Testis (tissue), 3 donors: ENCODE data around the gene IGFBP2. TPM values are rescaled to one million over a fixed set of nuclear protein-coding genes. Genes with fewer than 3 reads are reported as not detected.
"Not testable (repeated sequence)": the region's sequence is repeated elsewhere in the genome, so short reads cannot be mapped to it uniquely, and the experiment has no call there.

Experiments
- DNase-seq: peaks from one replicate; pipeline ENCODE4 v3.0.0-alpha.2; 2019
- H3K27ac ChIP-seq, 2 donors: fragments of 200-600 bp; sonication (generic); one replicate each; pipeline ENCODE4 v1.5.1; 2019
- H3K27me3 ChIP-seq: fragments of 200-600 bp; sonication (generic); one replicate; pipeline ENCODE4 v1.5.1; 2019
- H3K36me3 ChIP-seq: fragments of 200-600 bp; sonication (generic); one replicate; pipeline ENCODE4 v1.5.1; 2017; ENCODE audit warnings: low read depth; ENCODE audit errors: missing control alignments
- H3K4me1 ChIP-seq: fragments of 200-600 bp; sonication (generic); one replicate; pipeline ENCODE4 v1.5.1; 2019
- H3K4me3 ChIP-seq, 2 donors: fragments of 200-600 bp; sonication (generic); one replicate each; pipeline ENCODE4 v1.5.1; 2017 to 2019
- H3K9me3 ChIP-seq: fragments of 200-600 bp; sonication (generic); one replicate; pipeline ENCODE4 v1.5.1; 2017
- POLR2A ChIP-seq: fragments of 450-650 bp; IDR thresholded peaks from one replicate; pipeline ENCODE4 v1.6.1; 2017; ENCODE audit warnings: antibody characterized with exemption, mild to moderate bottlenecking, moderate library complexity
- WGBS, 2 donors: methylation state at CpG; one replicate each; pipeline ENCODE4 v1.1.5; 2018; 5-methylcytosine and 5-hydroxymethylcytosine counted together
- intact Hi-C: fragments of 100-400 bp; cut with DNase I; formaldehyde crosslinking; loops from one replicate; pipeline ENCODE4 v1.15.1; 2023; ENCODE audit warnings: low total_unique reads
- polyA plus RNA-seq: library from polyadenylated mRNA; stranded (reverse); fragments of 350-450 nt; fragmentation: Illumina TruSeq; extraction: RNeasy Lipid Tissue Mini Kit (QIAGEN cat#74804); gene quantifications from one replicate; pipeline ENCODE4 v1.2.3, GENCODE V29; 2014; ENCODE audit warnings: low read depth, low replicate concordance; ENCODE audit not compliant: insufficient read depth
- total RNA-seq, 2 donors: library from RNA; depleted of rRNA; stranded (reverse); fragments of >200 nt; gene quantifications; one replicate each; pipeline ENCODE4 v1.2.3, GENCODE V29; 2016
- TF ChIP-seq, protein P1 (sequence below), 3 experiments: fragments of 450-650 bp in 2 of 3; fragments of 200-600 bp in 1 of 3; sonication (generic) in 1 of 3; IDR thresholded peaks; one replicate each; pipeline ENCODE4 v1.5.1; 2016 to 2019; ENCODE audit warnings: antibody characterized with exemption in 3 of 3, mild to moderate bottlenecking in 2 of 3, moderate library complexity in 1 of 3

IGFBP2 gene
- total and polyA plus RNA-seq, 3 donors from 2014 or later = 100 to 180 (median 118) TPM

DNA sequence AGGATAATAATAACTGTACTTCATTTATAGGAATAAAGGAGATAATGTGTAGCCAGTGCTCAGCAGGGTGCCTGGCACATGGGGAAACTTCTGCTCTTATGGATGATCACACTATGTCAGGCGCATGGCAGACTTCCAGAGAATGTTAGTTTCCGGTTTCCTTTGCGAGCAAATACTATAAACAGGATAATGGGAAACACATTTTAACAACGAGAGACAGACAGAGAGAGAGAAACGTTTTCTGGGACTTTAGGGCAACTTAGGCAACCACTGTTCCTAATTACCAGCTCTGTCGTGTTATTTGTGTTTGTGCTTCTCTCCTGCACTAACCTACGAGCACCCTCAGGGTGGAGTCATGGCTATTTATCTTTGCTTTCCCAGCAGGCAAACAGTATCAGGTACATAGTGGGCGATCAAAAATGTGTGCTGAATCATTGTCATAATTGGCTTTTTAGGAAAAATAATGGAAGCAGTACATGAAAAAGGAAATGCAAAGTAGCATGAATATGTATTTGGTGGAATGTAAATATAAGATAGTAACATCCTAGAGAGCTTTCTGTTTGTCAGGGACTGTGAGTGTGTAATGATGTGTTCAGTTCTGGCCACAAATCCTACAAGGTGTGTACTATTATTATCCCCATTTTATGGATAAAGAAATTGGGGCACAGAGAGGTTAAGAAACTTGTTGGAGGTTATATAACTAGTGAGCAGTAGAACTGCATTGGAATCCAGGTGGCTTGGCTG lies 36.8 kb upstream of the IGFBP2 start:
- no peak for DNase-seq
- Histone ChIP-seq H3K27ac (no peak overlapping the region), H3K36me3 (no peaks in the 10 kb centered on the region), H3K9me3 (no peaks in the 10 kb centered on the region), H3K4me3 (no peak overlapping the region), H3K27me3 (no peaks in the 10 kb centered on the region), H3K4me1 (peaks cover 10% of the 10 kb centered on the region)
- intact Hi-C loops = no loop called here
- WGBS, 2 donors = 48 to 54% methylated on average over 8 of the region's 8 CpGs
- TF ChIP-seq POLR2A = no peak
- TF ChIP-seq, protein P1, sequence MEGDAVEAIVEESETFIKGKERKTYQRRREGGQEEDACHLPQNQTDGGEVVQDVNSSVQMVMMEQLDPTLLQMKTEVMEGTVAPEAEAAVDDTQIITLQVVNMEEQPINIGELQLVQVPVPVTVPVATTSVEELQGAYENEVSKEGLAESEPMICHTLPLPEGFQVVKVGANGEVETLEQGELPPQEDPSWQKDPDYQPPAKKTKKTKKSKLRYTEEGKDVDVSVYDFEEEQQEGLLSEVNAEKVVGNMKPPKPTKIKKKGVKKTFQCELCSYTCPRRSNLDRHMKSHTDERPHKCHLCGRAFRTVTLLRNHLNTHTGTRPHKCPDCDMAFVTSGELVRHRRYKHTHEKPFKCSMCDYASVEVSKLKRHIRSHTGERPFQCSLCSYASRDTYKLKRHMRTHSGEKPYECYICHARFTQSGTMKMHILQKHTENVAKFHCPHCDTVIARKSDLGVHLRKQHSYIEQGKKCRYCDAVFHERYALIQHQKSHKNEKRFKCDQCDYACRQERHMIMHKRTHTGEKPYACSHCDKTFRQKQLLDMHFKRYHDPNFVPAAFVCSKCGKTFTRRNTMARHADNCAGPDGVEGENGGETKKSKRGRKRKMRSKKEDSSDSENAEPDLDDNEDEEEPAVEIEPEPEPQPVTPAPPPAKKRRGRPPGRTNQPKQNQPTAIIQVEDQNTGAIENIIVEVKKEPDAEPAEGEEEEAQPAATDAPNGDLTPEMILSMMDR (IDR thresholded peaks at IDR 0.05) = no peak

DNA sequence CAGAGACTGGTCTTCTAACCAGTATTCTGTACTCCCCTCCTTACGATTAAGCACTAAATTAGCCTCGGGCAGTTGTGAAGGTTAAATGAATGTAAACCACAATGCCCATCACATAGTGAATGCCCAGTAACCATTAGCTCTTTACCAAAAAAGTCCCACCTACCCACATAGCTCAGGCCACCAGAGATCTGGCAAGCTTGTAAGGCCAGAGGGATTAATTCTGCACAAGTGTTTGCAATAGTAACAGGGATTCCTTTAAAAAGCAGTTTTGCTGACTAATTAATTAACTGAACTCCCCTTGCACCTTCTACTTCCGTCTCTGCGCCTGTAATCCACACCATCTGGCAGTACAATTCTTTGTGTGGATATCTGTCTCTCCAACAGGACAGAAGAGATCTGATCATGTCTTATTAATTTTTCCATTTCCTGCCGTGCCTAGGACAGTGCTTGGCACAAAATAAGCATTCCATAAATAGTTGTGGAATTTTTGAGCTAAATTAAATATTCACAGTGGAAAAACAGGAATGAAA lies 36.2 kb upstream of the IGFBP2 start:
- Histone ChIP-seq H3K4me3 (no peak overlapping the region), H3K27ac (no peak overlapping the region), H3K27me3 (no peaks in the 10 kb centered on the region), H3K36me3 (no peaks in the 10 kb centered on the region), H3K9me3 (no peaks in the 10 kb centered on the region), H3K4me1 (peaks cover 10% of the 10 kb centered on the region)
- 55 to 58% methylated on average over 5 of the region's 5 CpGs for WGBS, 2 donors
- DNase-seq = no peak
- no peak for TF ChIP-seq POLR2A
- intact Hi-C loops = no loop called here

DNA sequence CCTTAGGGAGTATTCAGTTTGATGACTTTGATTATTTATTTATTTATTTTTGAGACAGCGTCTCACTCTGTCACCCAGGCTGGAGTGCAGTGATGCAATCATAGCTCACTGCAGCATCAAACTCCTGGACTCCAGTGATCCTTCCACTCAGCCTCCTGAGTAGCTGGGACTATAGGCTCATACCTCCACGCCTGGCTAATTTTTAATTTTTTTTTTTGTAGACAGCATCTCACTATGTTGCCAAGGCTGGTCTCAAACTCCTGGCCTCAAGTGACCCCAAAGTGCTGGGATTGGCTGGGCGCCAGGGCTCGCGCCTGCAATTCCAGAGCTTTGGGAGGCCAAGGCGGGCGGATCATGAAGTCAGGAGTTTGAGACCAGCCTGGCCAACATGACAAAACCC lies 35.4 kb upstream of the IGFBP2 start:
- H3K4me1 ChIP-seq, H3K36me3 ChIP-seq, intact Hi-C loops, DNase-seq, H3K9me3 ChIP-seq, H3K4me3 ChIP-seq, H3K27me3 ChIP-seq, H3K27ac ChIP-seq: not testable (repeated sequence)
- WGBS, 2 donors = 88 to 90% methylated on average over 7 of the region's 7 CpGs

DNA sequence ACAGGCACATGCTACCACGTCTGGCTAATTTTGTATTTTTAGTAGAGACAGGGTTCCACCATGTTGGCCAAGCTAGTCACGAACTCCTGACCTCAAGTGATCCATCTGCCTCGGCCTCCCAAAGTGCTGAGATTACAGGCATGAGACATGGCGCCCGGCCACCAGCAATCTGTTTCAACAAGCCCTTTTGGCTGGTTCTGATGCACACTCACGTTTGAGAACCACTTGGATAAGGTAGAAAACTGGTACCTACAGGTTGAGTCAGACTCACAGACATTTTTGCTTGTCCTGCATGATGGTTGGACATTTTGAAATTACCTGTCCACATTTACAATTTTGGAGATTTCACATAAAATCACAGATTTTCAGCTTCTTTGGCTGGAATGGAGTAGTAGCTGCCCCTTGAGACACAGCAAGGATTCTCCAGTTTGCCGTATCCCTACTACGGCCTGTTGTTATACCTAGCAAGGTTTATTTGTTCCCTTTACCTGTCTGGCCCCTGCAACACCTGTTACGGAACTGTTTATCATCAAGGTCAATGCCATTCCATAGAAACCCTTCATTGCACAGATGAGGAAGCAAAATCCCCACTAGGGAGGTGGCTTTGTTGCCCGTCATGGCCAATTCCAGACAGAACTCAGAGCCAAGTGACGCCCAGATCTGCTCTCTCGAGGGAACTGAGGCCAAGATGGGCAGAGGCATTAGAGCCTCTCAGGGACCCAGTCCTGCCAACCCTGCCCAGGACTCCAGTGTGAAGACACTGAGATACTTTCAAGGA lies 31.4 kb upstream of the IGFBP2 start:
- 90 to 95% methylated on average over 11 to 12 of the region's 12 CpGs for WGBS, 2 donors
- Histone ChIP-seq H3K9me3 (no peaks in the 10 kb centered on the region), H3K36me3 (no peaks in the 10 kb centered on the region), H3K4me1 (peaks cover 6% of the 10 kb centered on the region), H3K27me3 (no peaks in the 10 kb centered on the region), H3K27ac (no peak overlapping the region), H3K4me3 (no peak overlapping the region)
- no peak for TF ChIP-seq POLR2A
- TF ChIP-seq, protein P1 (IDR thresholded peaks at IDR 0.05) = no peak
- intact Hi-C loops = no loop called here
- no peak for DNase-seq

DNA sequence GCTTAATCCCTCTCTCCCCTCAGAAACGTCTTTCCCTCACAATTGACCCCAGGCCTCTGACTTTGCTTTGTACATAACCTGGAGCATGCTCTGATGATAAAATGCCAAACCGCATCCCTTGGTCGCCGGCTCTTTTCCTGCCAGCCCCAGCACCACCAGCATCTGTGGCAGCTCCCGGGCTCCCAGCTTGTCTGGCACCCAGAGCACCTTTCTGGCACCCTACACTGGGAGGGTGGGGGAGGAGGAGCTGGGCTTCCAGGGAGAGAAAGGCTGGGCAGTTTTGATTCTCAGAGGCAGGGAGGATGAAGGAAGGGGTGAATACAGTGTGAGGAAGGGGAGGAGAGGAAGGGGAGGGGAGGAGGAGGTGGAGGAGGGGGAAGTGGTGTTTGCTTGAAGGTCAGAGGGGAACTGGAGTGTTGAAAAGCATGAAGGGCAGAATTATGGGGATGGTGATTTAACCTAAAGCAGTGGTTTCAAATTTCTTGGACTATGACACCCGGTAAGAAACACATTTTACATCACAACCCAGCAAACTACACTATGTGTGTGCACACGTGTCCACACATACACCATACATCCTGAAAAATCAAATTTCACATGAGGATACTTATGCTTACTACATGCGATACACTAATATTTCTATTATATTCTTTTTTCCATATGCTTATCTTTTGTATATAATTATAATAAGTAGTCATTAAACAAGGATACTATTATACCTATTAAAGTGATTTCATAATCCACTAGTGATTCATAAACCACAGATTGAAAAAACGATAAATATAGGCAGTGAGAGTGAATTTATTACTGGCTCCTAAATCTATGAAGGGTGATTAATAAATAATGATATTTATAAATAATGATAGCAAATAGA lies 30.0 kb upstream of the IGFBP2 start:
- intact Hi-C loops = no loop called here
- Histone ChIP-seq H3K4me3 (no peak overlapping the region), H3K27me3 (no peaks in the 10 kb centered on the region), H3K9me3 (no peaks in the 10 kb centered on the region), H3K36me3 (no peaks in the 10 kb centered on the region), H3K4me1 (peaks cover 6% of the 10 kb centered on the region), H3K27ac (no peak overlapping the region)
- DNase-seq = no peak
- WGBS, 2 donors = 75 to 76% methylated on average over 9 of the region's 9 CpGs
- TF ChIP-seq POLR2A = no peak
- TF ChIP-seq, protein P1 (IDR thresholded peaks at IDR 0.05) = no peak
